Transverse colon (tissue), 4 donors: ENCODE results near the gene LIG4. TPM values are rescaled to one million over a fixed set of nuclear protein-coding genes. Genes with fewer than 3 reads are reported as not detected.

ENCODE experiments used
- DNase-seq: peaks from one replicate; pipeline ENCODE4 v3.0.0-alpha.2; 2019
- H3K27ac ChIP-seq, 4 donors: fragments of 200-600 bp; sonication (generic); 2 replicates each; pipeline ENCODE4 v1.5.1; 2016 to 2018; ENCODE audit warnings: inconsistent platforms in 4 of 4
- H3K27me3 ChIP-seq: fragments of 200-600 bp; sonication (generic); 2 replicates; pipeline ENCODE4 v1.5.1; 2017; ENCODE audit warnings: inconsistent platforms
- H3K36me3 ChIP-seq, 4 donors: fragments of 200-600 bp; sonication (generic); 2 replicates each; pipeline ENCODE4 v1.5.1; 2017 to 2019; ENCODE audit warnings: inconsistent platforms in 4 of 4
- H3K4me1 ChIP-seq, 4 donors: fragments of 200-600 bp; sonication (generic); 2 replicates each; pipeline ENCODE4 v1.5.1; 2017 to 2020; ENCODE audit warnings: inconsistent platforms in 4 of 4
- H3K4me3 ChIP-seq, 4 donors: fragments of 200-600 bp; sonication (generic); 1 replicate in 1 of 4; 2 replicates in 3 of 4; pipeline versions ENCODE4 v1.5.1 to v1.6.1; 2017 to 2019; ENCODE audit warnings: inconsistent platforms in 4 of 4
- H3K9me3 ChIP-seq, 2 donors: fragments of 200-600 bp; sonication (generic); 2 replicates each; pipeline ENCODE4 v1.5.1; 2017 to 2019; ENCODE audit warnings: inconsistent platforms in 2 of 2
- EP300 ChIP-seq: sonication (generic); formaldehyde crosslinking; IDR thresholded peaks from one replicate; pipeline ENCODE4 v1.6.1; 2017; ENCODE audit warnings: antibody characterized with exemption, low read depth
- POLR2A ChIP-seq: fragments of 450-650 bp; IDR thresholded peaks from one replicate; pipeline ENCODE4 v1.6.1; 2016; ENCODE audit warnings: antibody characterized with exemption, mild to moderate bottlenecking, moderate library complexity
- POLR2AphosphoS5 ChIP-seq, 3 donors: sonication (generic); formaldehyde crosslinking; IDR thresholded peaks; one replicate each; pipeline ENCODE4 v1.6.1; 2016; ENCODE audit warnings: antibody characterized with exemption in 3 of 3
- WGBS, 2 donors: methylation state at CpG; one replicate each; pipeline ENCODE4 v1.1.5; 2018; ENCODE audit warnings: low coverage in 1 of 2; 5-methylcytosine and 5-hydroxymethylcytosine counted together
- in situ Hi-C, 4 donors: fragments of 200-750 bp; cut with MboI; loops; one replicate each; pipeline versions ENCODE4 v1.15.0 to v1.15.1; 2017; ENCODE audit warnings: low sequenced_read_pairs in 3 of 4, low pct_ligation_motif_present in 1 of 4, low pct_unique_long_range_greater_than_20kb in 1 of 4
- intact Hi-C: fragments of 100-400 bp; cut with DNase I; formaldehyde crosslinking; loops from one replicate; pipeline ENCODE4 v1.15.1; 2023; ENCODE audit warnings: low total_unique reads
- total RNA-seq, 4 donors: library from RNA; depleted of rRNA; stranded (reverse); fragments of >200 nt; gene quantifications; one replicate each; pipeline ENCODE4 v1.1.0, GENCODE V29; 2016
- TF ChIP-seq, protein P1 (sequence below), 5 experiments: fragments of 200-600 bp in 3 of 5; fragments of 450-650 bp in 2 of 5; sonication (generic) in 3 of 5; IDR thresholded peaks; 1 replicate in 2 of 5; 2 replicates in 3 of 5; pipeline ENCODE4 v1.5.1; 2016 to 2017; ENCODE audit warnings: antibody characterized with exemption in 5 of 5, inconsistent platforms in 3 of 5, mild to moderate bottlenecking in 2 of 5, moderate library complexity in 1 of 5

LIG4 gene
- total RNA-seq, 4 donors from 2014 or later = 1.9 to 17.0 (median 6.0) TPM

DNA sequence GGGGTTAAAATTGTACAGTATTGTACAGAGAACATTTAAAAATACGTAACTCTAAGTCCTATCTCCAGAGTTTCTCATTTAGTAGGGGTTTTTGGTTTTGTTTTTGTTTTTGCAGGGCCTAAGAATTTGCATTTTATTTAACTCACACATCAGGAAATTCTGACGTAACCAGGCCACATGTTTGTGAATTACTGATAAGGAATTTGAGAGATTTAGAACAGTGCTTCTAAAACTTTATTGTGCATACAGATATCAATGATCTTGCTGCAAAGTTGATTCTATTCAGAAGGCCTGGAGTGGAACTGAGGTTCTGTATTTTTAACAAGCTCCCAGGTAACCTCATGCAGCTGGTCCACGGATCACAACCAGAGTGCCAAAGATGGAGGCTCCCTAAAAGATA, 49.3 kb downstream of the LIG4 start:
- in situ Hi-C loops = loop anchor here in 3 of 4 donors (25.0 kb wide), 1 partner anchor 954 kb away; no protein-coding TSS in a partner anchor

DNA sequence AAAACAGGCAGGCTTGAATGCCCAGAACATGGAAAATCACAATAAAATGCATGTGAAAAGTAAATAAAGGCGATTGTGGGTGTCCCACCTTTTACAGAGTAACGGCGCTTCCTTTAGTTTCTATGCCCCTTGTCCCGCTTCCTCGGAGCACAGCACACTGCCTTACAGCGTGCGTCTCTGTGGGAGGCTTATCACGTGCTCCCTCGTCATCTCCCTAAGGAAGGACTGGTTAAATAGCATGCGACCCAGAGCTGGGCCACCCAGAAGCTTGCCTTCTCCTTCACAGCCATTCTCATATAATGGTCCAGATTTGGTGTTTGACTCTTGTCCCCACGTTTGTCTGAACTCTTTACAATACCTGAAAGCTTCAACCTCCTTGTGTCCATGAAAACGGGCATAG, 56.6 kb downstream of the LIG4 start:
- H3K4me3 ChIP-seq = no peak overlapping the region
- no peak overlapping the region for H3K27ac ChIP-seq
- in situ Hi-C loops = loop anchor here (10.0 to 25.0 kb wide), 2 partner anchors 944 to 946 kb away; no protein-coding TSS in a partner anchor
- DNase-seq = no peak
- 78% methylated on average over 12 of the region's 12 CpGs; no CpG with 5 or more reads in 1 of the 2 donors for WGBS, 2 donors
- TF ChIP-seq EP300 (no peak), POLR2AphosphoS5 (IDR thresholded peaks at IDR 0.05) (no peak), POLR2A (no peak)
- TF ChIP-seq, protein P1, sequence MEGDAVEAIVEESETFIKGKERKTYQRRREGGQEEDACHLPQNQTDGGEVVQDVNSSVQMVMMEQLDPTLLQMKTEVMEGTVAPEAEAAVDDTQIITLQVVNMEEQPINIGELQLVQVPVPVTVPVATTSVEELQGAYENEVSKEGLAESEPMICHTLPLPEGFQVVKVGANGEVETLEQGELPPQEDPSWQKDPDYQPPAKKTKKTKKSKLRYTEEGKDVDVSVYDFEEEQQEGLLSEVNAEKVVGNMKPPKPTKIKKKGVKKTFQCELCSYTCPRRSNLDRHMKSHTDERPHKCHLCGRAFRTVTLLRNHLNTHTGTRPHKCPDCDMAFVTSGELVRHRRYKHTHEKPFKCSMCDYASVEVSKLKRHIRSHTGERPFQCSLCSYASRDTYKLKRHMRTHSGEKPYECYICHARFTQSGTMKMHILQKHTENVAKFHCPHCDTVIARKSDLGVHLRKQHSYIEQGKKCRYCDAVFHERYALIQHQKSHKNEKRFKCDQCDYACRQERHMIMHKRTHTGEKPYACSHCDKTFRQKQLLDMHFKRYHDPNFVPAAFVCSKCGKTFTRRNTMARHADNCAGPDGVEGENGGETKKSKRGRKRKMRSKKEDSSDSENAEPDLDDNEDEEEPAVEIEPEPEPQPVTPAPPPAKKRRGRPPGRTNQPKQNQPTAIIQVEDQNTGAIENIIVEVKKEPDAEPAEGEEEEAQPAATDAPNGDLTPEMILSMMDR (IDR thresholded peaks at IDR 0.05) = no peak
- H3K36me3 ChIP-seq = no peaks in the 10 kb centered on the region
- intact Hi-C loops = loop anchor here (5.0 kb wide), 1 partner anchor 951 kb away; no protein-coding TSS in a partner anchor
- H3K4me1 ChIP-seq = peaks cover 0 to 10% (median 2%) of the 10 kb centered on the region in 4 donors
- no peaks in the 10 kb centered on the region for H3K9me3 ChIP-seq
- H3K27me3 ChIP-seq = no peaks in the 10 kb centered on the region

More for the DNA sequence above, 49.3 kb downstream of the LIG4 start:
- TF ChIP-seq POLR2AphosphoS5 (IDR thresholded peaks at IDR 0.05) = no peak
- TF ChIP-seq, protein P1 (IDR thresholded peaks at IDR 0.05) = no peak
- no peak for TF ChIP-seq POLR2A
- TF ChIP-seq EP300 = no peak
- H3K4me3 ChIP-seq = no peak overlapping the region
- intact Hi-C loops = no loop called here
- no peak for DNase-seq
- H3K9me3 ChIP-seq = peaks cover 0 to 5% of the 10 kb centered on the region in 2 donors
- no peak overlapping the region for H3K27ac ChIP-seq
- H3K27me3 ChIP-seq = no peaks in the 10 kb centered on the region
- 57 to 64% methylated on average over 2 to 3 of the region's 3 CpGs for WGBS, 2 donors
- H3K36me3 ChIP-seq = no peaks in the 10 kb centered on the region
- no peaks in the 10 kb centered on the region for H3K4me1 ChIP-seq

Other genes with a start within 250 kb of the LIG4 start
- gene ABHD13, start 2.9 kb upstream of the LIG4 start, total RNA-seq = 10 to 100 TPM in 2 of 4 donors, 1 to 10 TPM in 2; 3.4 to 16.2 (median 8.7) TPM
- gene TNFSF13B, start 54.2 kb upstream of the LIG4 start, total RNA-seq = 1 to 10 TPM in 2 of 4 donors, not detected in 2; 1.1 to 7.1 TPM